ENCODE measurements around the gene TRIO. TPM values are rescaled to one million over a fixed set of nuclear protein-coding genes. Genes with fewer than 3 reads are reported as not detected.

Gene TRIO
- total and polyA plus RNA-seq, 2 of the 8 experiments (the other 6 are each of a cell fraction or from before 2014, with no cell fraction given): 35.1 to 69.1 TPM

- no peak overlapping the region; a peak in 1 of 8 replicates for H3K4me3 ChIP-seq (ENCODE audit: extremely low read depth in 1 of 4, insufficient read depth in 2 of 4, low read depth in 3 of 4, low read length in 4 of 4)
- no peak overlapping the region for H3K9ac ChIP-seq (replicated peaks in 1 of 4; ENCODE audit: extremely low read depth in 1 of 4, low read depth in 3 of 4, low read length in 3 of 4)
- no peak overlapping the region for H2AFZ ChIP-seq (ENCODE audit: low read length)
- no peak overlapping the region for H3K27ac ChIP-seq (ENCODE audit: low read depth, low read length)
- no peak overlapping the region for H4K5ac ChIP-seq (ENCODE audit: insufficient read length, low read depth, low read length)
- H4K20me1 ChIP-seq (replicated peaks in 1 of 2; ENCODE audit: control insufficient read depth in 1 of 2, insufficient read depth in 2 of 2, low read length in 2 of 2): peaks cover 9 to 28% of the 10 kb centered on the region in 2 experiments
- H2BK120ac ChIP-seq (replicated peaks; ENCODE audit: low read depth, low read length): no peak overlapping the region
- H3K23me2 ChIP-seq (ENCODE audit: low read depth, low read length): no peaks in the 10 kb centered on the region
- peaks cover 3 to 98% of the 10 kb centered on the region in 2 experiments; a peak in 3 of 4 replicates for H3K79me2 ChIP-seq (ENCODE audit: control insufficient read depth in 1 of 2, insufficient read depth in 2 of 2, low read length in 2 of 2)
- ChIA-PET POLR2A (ENCODE audit: partially characterized antibody) (no interaction called here), CTCF (ENCODE audit: partially characterized antibody) (no interaction called here)
- H2BK20ac ChIP-seq (ENCODE audit: low read length): no peak overlapping the region
- no peaks in the 10 kb centered on the region for H3K36me3 ChIP-seq (ENCODE audit: control insufficient read depth in 2 of 4, insufficient read depth in 4 of 4, low read length in 3 of 4)
- H3K27me3 ChIP-seq (replicated peaks in 1 of 4; ENCODE audit: control insufficient read depth in 3 of 4, extremely low read depth in 1 of 4, insufficient read depth in 3 of 4, low read length in 3 of 4): no peaks in the 10 kb centered on the region
- no peak overlapping the region for H3K4ac ChIP-seq (replicated peaks; ENCODE audit: insufficient read length, low read depth, low read length)
- no peak overlapping the region for H2BK5ac ChIP-seq (ENCODE audit: low read depth, low read length)
- 64 to 100% methylated on average over 1 to 5 of the region's 5 CpGs for WGBS, 2 experiments (ENCODE audit: extremely low coverage in 1 of 2, insufficient coverage in 1 of 2, insufficient read length in 1 of 2, insufficient replicate concordance in 2 of 2, low coverage in 1 of 2, low lambda C conversion rate in 2 of 2, missing lambda C conversion rate in 1 of 2)
- H3K18ac ChIP-seq (ENCODE audit: extremely low read depth, low read length): no peak overlapping the region
- H4K8ac ChIP-seq (ENCODE audit: extremely low read depth, insufficient read depth, low read length): no peak overlapping the region
- H2BK12ac ChIP-seq (ENCODE audit: low read depth, low read length): no peak overlapping the region
- H3K79me1 ChIP-seq (ENCODE audit: low read depth, low read length): peaks cover 4% of the 10 kb centered on the region
- no peak overlapping the region for H3K56ac ChIP-seq (replicated peaks; ENCODE audit: insufficient read length, low read depth, low read length)
- H3K14ac ChIP-seq (ENCODE audit: insufficient read length): no peak overlapping the region
- no peak overlapping the region for H3K4me2 ChIP-seq (ENCODE audit: insufficient read depth in 1 of 2, low read depth in 2 of 2, low read length in 2 of 2)
- H3K9me3 ChIP-seq (ENCODE audit: insufficient read depth in 2 of 2, low read depth in 1 of 2, low read length in 1 of 2): no peaks in the 10 kb centered on the region
- H4K91ac ChIP-seq (replicated peaks; ENCODE audit: insufficient read length, low read length): no peak overlapping the region
- peaks cover 4 to 13% (median 7%) of the 10 kb centered on the region in 4 experiments; a peak in 6 of 7 replicates for H3K4me1 ChIP-seq (replicated peaks in 1 of 4; ENCODE audit: control insufficient read depth in 3 of 4, insufficient read depth in 4 of 4, low read length in 3 of 4)
- no peak for DNase-seq (ENCODE audit: low read depth in 1 of 2, low spot score in 2 of 2)
- H3K23ac ChIP-seq (ENCODE audit: insufficient read length): no peak overlapping the region
- H2AK5ac ChIP-seq (ENCODE audit: low read depth, low read length): no peak overlapping the region
- no peak for FAIRE-seq
- no peak overlapping the region for H2BK15ac ChIP-seq (ENCODE audit: low read length)
- TF ChIP-seq EP300 (IDR thresholded peaks at IDR 0.05; ENCODE audit: borderline replicate concordance in 1 of 2, low read depth in 2 of 2, low read length in 2 of 2) (no peak), CHD1 (IDR thresholded peaks at IDR 0.05; ENCODE audit: low read depth, low read length) (no peak), GTF2F1 (IDR thresholded peaks at IDR 0.05; ENCODE audit: borderline replicate concordance, low read depth, low read length) (no peak), KDM4A (IDR thresholded peaks at IDR 0.05; ENCODE audit: low read depth, low read length, severe bottlenecking) (no peak), RXRA (IDR thresholded peaks at IDR 0.05; ENCODE audit: insufficient read depth, low read depth, low read length) (no peak), SRF (IDR thresholded peaks at IDR 0.05; ENCODE audit: low read depth, low read length) (no peak), CTCF (IDR thresholded peaks at IDR 0.05; ENCODE audit: control extremely low read depth in 1 of 3, insufficient read depth in 1 of 3, low read depth in 1 of 3, low read length in 3 of 3) (no peak), BACH1 (IDR thresholded peaks at IDR 0.05; ENCODE audit: low read length) (no peak), E2F6 (IDR thresholded peaks at IDR 0.05) (no peak), SAP30 (IDR thresholded peaks at IDR 0.05; ENCODE audit: insufficient read depth, insufficient replicate concordance, low read length) (no peak), TCF12 (IDR thresholded peaks at IDR 0.05; ENCODE audit: low read depth, low read length) (no peak)
Measured at GRCh38 chr5:14187660-14188059, 44.5 kb downstream of the TRIO start.
